AG04449 (cell line): ENCODE results near the gene AP2M1.

Experiments
- CTCF ChIA-PET: fragments of 350-600 bp; formaldehyde crosslinking; extraction: SDS; loops from one replicate; lab custom pipeline; 2021; ENCODE audit warnings: antibody characterized with exemption; lab: Yijun Ruan, JAX
- POLR2A ChIA-PET: fragments of 400-600, 350-600 bp; formaldehyde crosslinking; extraction: SDS; loops from one replicate; lab custom pipeline; 2020; ENCODE audit warnings: antibody characterized with exemption, inconsistent platforms; lab: Yijun Ruan, JAX
- DNase-seq: peaks from one replicate; pipeline ENCODE4 v3.0.0-alpha.2; 2010; ENCODE audit warnings: low read depth, low spot score
- H3K4me3 ChIP-seq: 2 replicates; pipeline ENCODE4 v1.5.1; 2011; ENCODE audit warnings: low read depth, mild to moderate bottlenecking, control low read depth, low read length
- TF ChIP-seq, protein P1 (sequence below): IDR thresholded peaks from one replicate; pipeline ENCODE4 v1.5.1; 2011; ENCODE audit warnings: mild to moderate bottlenecking, moderate library complexity, low read length, control low read depth, inconsistent platforms; ENCODE audit not compliant: insufficient read depth; ENCODE audit errors: missing control alignments

AP2M1 gene

DNA sequence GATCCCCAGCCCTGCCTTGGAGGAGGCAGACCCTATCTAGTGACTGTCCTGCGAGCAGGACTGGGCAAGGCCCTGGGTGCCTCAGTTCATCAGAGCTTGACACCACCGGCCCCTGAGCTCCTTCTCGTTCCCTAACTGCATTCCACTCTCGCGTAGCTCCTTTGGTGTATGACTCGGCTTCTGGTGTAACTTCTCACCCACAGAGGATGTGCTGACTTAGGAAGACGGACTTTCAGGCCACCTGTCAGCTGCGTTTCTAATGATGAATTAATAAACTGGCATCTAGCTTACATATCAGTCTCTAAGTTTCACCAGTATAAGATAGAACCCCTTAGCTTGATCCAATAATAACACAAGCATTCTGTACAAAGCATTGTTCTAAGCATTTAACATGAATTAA lies 28.9 kb downstream of the AP2M1 start:
- TF ChIP-seq, protein P1, sequence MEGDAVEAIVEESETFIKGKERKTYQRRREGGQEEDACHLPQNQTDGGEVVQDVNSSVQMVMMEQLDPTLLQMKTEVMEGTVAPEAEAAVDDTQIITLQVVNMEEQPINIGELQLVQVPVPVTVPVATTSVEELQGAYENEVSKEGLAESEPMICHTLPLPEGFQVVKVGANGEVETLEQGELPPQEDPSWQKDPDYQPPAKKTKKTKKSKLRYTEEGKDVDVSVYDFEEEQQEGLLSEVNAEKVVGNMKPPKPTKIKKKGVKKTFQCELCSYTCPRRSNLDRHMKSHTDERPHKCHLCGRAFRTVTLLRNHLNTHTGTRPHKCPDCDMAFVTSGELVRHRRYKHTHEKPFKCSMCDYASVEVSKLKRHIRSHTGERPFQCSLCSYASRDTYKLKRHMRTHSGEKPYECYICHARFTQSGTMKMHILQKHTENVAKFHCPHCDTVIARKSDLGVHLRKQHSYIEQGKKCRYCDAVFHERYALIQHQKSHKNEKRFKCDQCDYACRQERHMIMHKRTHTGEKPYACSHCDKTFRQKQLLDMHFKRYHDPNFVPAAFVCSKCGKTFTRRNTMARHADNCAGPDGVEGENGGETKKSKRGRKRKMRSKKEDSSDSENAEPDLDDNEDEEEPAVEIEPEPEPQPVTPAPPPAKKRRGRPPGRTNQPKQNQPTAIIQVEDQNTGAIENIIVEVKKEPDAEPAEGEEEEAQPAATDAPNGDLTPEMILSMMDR: no peak
- no peak overlapping the region for H3K4me3 ChIP-seq
- CTCF ChIA-PET: interaction anchor here (4.4 kb wide), 1 partner anchor 23 kb away, joined by 28 read pairs; no protein-coding TSS in a partner anchor
- POLR2A ChIA-PET: interaction anchor here (0.6 kb wide), 1 partner anchor 17 kb away, joined by 4 read pairs; no protein-coding TSS in a partner anchor
- no peak for DNase-seq

DNA sequence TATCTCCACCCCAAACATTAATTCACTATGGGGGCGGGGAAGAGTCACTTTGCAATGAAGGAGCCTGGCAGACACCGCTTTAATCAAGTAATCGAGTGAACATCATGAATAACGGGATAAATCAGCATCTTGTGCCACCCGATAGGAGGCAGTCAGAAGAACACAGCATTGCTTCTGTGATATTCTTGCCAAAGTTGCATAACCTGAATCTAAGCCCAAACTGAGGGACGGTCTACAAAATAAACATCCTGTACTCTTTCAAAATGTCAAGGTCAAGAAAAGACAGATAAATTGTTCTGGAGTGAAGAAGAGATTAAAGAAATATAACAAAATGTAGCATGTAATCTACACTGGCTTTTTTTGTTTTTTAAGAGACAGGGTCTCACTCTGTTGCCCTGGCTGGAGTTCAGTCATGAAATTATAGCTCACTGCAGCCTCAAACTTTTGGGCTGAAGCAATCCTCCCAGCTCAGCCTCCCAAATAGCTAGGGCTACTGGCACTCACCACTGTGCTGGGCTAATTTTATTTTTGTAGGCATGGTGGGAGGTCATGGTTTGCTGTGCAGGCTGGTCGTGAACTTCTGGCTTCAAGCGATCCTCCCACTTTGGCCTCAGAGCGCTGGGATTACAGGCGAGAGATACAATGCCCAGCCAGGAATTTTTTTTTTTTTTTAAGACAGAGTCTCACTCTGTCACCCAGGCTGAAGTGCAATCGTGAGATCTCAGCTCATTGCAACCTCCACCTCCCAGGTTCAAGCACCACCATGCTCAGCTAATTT lies 34.7 kb downstream of the AP2M1 start:
- no peak for DNase-seq
- ChIA-PET CTCF (interaction anchor here (4.6 kb wide), 1 partner anchor 18 kb away, joined by 21 read pairs; no protein-coding TSS in a partner anchor), POLR2A (no interaction called here)
- TF ChIP-seq, protein P1: no peak
- no peak overlapping the region for H3K4me3 ChIP-seq

DNA sequence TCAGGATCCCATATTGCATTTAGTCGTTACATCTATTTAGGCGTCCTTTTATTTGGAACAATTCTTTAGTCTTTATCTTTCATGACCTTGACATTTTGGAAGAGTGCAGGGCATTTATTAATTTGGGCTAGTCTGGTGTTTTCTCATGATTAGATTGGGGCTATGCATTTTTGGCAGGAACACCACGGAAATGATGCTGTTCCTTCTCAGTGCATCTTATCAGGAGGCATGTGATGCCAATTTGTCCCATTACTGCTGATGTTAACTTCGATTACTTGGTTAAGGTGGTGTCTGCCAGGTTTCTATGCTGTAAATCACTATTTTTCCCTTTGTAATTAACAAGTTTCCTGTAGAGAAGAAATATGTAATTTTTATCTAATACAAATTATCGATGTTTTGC lies 36.6 kb downstream of the AP2M1 start:
- ChIA-PET POLR2A (interaction anchor here (0.7 kb wide), 1 partner anchor 11 kb away, joined by 4 read pairs; no protein-coding TSS in a partner anchor), CTCF (interaction anchor here (1.1 to 4.6 kb wide), 5 partner anchors 11 to 78 kb away, joined by 3 to 21 read pairs (median 4); partner anchors contain the start of gene EEF1AKMT4)
- TF ChIP-seq, protein P1: no peak
- no peak overlapping the region for H3K4me3 ChIP-seq
- DNase-seq: no peak

DNA sequence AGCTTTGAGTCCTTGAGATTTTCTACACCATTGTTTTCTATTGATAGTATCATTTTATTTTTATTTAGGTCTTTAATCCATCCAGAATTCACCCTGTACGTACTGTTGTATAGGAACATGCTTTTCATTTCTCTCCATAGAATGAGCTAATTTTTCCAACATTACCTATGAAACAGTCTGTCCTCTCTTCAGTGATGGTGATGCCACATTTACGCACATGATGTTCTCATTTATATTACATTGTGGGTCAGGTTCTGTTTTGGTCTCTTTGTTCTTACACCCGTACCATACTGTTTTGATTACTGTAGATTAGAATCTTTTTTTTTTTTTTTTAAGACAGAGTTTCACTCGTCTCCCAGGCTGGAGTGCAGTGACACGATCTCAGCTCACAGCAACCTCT lies 37.1 kb downstream of the AP2M1 start:
- CTCF ChIA-PET: interaction anchor here (1.1 to 4.6 kb wide), 4 partner anchors 10 to 39 kb away, joined by 3 to 21 read pairs (median 6); partner anchors contain the start of gene EEF1AKMT4
- TF ChIP-seq, protein P1: no peak
- no peak overlapping the region for H3K4me3 ChIP-seq
- POLR2A ChIA-PET: interaction anchor here (0.7 kb wide), 1 partner anchor 11 kb away, joined by 4 read pairs; no protein-coding TSS in a partner anchor
- no peak for DNase-seq

DNA sequence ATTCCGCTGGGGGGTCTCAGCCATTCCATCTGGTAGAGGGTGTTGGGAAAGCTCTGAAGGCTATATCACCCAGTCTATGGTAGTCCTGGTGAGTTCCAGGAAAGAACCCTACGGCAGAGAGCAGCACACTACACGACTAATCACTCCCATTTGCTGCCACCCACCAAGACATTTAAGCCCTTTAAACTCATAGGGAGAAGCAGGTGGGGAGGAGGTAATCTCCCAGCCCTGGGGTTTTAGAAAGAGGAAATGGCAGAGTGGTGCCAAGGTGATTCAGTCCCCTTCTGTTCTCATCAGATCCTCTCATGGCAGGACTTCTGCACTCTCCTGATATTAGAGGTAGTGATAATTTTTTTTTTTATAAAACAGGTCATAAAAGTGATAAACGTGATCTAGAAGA lies 44.2 kb downstream of the AP2M1 start:
- CTCF ChIA-PET: interaction anchor here (6.4 kb wide), 1 partner anchor 8 kb away, joined by 42 read pairs; no protein-coding TSS in a partner anchor
- TF ChIP-seq, protein P1: no peak

DNA sequence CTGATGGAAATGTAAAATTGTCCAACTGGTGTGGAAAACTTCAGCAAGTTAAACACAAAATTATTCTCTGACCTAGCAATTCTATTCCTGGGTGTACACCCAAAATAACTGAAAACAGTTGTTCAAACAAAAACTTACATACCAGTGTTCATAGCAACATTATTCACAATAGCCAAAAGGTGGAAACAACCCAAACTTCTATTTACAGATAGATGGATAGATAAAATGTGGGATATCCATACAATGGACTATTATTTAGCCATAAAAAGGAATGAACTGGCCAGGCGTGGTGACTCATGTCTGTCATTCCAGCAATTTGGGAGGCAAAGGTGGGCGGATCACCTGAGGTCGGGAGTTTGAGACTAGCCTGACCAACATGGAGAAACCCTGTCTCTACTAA lies 47.9 kb downstream of the AP2M1 start:
- ChIA-PET POLR2A (no interaction called here), CTCF (interaction anchor here (1.0 to 2.4 kb wide), 4 partner anchors 10 to 78 kb away, joined by 3 to 8 read pairs (median 4); partner anchors contain the start of gene EEF1AKMT4)
- DNase-seq: no peak
- H3K4me3 ChIP-seq: no peak overlapping the region
- TF ChIP-seq, protein P1: no peak

More for the DNA sequence above, 44.2 kb downstream of the AP2M1 start:
- DNase-seq: no peak
- no peak overlapping the region for H3K4me3 ChIP-seq
- POLR2A ChIA-PET: no interaction called here
